ENCODE measurements around the gene AMBRA1.
A peak's percentile ranks its signal among the peaks of the same experiment; 100 is the strongest.

Gene AMBRA1

GRCh38 chr11:46347637-46348311 is 246.0 kb downstream of the AMBRA1 start:
- DNase-seq (ENCODE audit: low read depth) = no peak

- DNase-seq (ENCODE audit: low read depth) = peak; percentile 82
Measured at GRCh38 chr11:46346886-46347636, 246.8 kb downstream of the AMBRA1 start, which contains the start of gene DGKZ. Gene DGKZ, plus strand, starts transcription at chr11:46347463. Its CDS starts 197 bp downstream, at chr11:46347660.

Measured in stimulated activated CD8-positive, alpha-beta memory T cell treated with anti-CD3 and anti-CD28 coated beads, Interleukin-4, amount 100 ng/mL, for 24 hours (primary cell).